SIG-M5 treated with dmso at 0.1 percent for 504 hours (cell line): ENCODE measurements around the gene RAVER2.

Source experiments
- DNase-seq: peaks from one replicate; lab custom pipeline; 2025; ENCODE audit not compliant: unreplicated experiment; lab: John Stamatoyannopoulos, UW

Gene RAVER2

GRCh38 chr1:64844175-64844574 is 99.3 kb downstream of the RAVER2 start:
- no peak for DNase-seq

GRCh38 chr1:64844609-64845008 is 99.7 kb downstream of the RAVER2 start:
- DNase-seq = no peak

GRCh38 chr1:64845831-64846425 is 101.1 kb downstream of the RAVER2 start:
- no peak for DNase-seq

GRCh38 chr1:64846573-64847430 is 101.9 kb downstream of the RAVER2 start:
- no peak for DNase-seq

DNA sequence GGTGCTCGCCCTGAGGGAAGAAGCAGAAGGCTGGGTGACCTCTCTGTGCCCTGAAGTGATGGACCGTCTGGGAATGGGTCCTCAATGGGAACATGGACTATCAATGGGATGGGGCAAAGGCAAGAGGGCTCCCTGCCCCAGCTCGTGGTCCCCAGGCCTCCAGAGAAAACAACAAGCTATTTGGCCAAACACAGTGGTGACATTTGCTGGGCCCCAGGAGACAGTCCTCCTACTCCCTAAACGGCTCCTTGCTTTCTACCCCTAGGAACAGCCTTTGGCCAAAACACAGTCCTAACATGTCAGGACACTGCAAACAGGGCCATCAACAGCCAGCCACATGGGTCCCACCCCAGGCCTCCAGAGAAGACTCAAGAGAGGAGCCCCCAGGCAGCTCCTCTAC is 102.8 kb downstream of the RAVER2 start:
- DNase-seq = no peak

GRCh38 chr1:64848136-64848535 is 103.3 kb downstream of the RAVER2 start:
- DNase-seq = no peak

DNA sequence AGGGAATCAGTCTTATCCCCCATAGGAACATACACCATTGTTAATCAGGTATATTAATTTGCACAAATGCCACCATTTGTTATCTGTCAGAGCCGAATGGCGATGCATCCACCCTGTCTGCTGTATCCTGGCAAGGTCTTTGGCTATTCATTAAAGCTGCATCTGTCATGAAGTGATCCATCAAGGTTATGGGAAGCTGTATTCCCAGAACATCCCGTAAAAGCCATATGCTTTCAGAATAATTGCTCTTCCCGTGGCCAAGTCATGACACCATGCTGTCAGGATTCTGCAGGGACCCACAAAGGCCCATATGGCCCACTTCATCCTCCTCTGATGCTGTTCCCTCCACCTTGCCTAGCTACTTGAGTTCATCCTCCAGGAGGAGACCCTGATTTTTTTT is 103.9 kb downstream of the RAVER2 start:
- no peak for DNase-seq

DNA sequence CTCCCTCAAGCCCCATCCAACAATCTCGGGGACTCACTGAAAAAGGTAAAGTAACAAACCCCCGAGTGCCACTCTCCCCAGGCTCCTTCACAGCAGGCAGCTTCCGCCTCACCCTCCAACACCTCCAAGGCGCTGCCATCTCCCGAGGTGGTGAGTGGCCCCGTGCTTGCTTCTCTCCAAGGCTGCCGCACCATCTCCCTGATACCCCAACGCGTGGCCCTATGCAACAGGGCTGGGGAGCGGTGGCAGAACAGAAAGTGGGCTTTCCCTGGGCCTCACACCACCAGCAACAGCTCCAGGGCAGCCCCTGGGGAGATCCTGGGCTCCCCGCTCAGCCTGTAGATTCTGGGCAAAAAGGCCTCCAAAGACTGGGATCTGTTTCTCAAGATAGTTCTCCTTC is 105.1 kb downstream of the RAVER2 start:
- DNase-seq = no peak

- DNase-seq = no peak
Measured at GRCh38 chr1:64850846-64851245, 106.0 kb downstream of the RAVER2 start.

- no peak for DNase-seq
Measured at GRCh38 chr1:64851664-64852063, 106.8 kb downstream of the RAVER2 start.

- DNase-seq = no peak
Measured at GRCh38 chr1:64854674-64855073, 109.8 kb downstream of the RAVER2 start.

GRCh38 chr1:64855557-64855956 is 110.7 kb downstream of the RAVER2 start:
- DNase-seq = no peak

GRCh38 chr1:64856553-64856952 is 111.7 kb downstream of the RAVER2 start:
- DNase-seq = no peak

- no peak for DNase-seq
Measured at GRCh38 chr1:64857347-64857746, 112.5 kb downstream of the RAVER2 start.

GRCh38 chr1:64861611-64862010 is 116.7 kb downstream of the RAVER2 start:
- no peak for DNase-seq

- peak; percentile 84 for DNase-seq
Measured at GRCh38 chr1:64864018-64864940, 119.4 kb downstream of the RAVER2 start.

DNA sequence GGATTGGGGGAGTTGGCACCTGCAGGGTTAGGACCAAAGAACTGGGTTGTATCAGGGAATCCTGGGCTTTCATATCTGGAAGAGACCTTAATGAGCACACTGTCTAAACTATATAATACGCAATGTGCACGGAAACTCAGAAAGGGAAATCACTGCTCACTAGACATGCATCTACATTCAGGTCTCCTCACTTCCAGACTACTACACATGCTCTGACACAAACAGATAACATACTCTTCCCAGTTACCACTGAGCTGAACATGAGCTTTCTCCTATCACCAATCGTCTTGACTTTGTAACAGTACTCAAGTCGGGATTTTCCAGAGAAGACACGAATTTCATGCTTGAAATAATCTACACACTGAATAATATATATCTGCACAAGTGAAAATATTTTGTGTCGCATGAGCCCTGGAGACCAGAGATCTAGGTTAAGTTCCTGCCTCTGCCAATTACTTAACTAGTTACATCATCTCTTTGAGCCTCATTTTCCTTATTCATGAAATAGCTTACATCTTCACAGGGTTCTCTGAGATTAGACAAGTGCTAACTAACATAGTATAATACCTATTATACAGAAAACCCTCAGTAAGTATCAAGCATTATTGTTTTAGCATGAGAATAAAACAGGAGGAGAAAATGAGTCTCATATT is 120.4 kb downstream of the RAVER2 start:
- DNase-seq = no peak

DNA sequence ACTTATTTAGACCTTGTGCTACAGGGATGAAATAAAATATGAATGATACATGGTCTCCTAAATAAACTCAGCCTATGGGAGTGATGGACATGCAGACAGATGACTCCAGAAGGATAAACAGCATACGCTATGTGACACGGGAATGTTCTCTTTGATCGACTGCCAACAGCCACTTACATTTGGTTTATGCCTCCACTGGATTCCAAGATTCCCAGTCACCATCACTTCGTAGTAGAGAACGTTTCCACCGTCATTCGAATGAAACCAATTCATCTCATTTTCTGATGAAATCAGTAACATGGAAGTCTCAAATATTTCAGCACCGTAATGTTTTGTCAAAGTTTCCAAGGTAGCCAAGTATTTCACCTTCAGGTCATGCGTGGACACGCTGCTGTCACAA is 121.8 kb downstream of the RAVER2 start:
- no peak for DNase-seq

- no peak for DNase-seq
Measured at GRCh38 chr1:64867266-64867665, 122.4 kb downstream of the RAVER2 start.

DNA sequence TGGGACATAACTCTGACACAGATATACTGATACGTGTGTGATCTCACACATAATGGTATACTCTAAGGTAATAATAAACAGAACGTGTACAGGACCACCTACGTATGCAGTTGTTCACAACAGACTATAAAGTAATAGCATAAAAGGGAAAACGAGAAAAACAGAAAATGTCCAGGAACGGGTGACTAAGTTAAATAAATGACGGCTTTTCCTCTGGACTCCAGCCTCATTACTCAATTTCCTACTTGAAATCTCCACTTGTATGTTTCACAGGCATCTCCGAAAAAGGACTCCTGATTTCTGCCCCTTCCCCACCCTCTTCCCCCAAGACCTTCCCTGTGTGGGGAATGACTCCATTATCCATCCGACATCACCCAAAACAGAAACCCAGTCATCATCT is 126.4 kb downstream of the RAVER2 start:
- DNase-seq = no peak

GRCh38 chr1:64872067-64872466 is 127.2 kb downstream of the RAVER2 start:
- no peak for DNase-seq
